Right kidney (tissue), 1 donor: Measurements from ENCODE around the gene HPGDS.
"Not testable (repeated sequence)": the region's sequence is repeated elsewhere in the genome, so short reads cannot be mapped to it uniquely, and the experiment has no call there.

Experiments
- DNase-seq: peaks from one replicate; pipeline ENCODE4 v3.0.0-alpha.2; 2016

HPGDS gene

GRCh38 chr4:94319927-94320326 is 22.7 kb downstream of the HPGDS start:
- not testable (repeated sequence) for DNase-seq

GRCh38 chr4:94307231-94307871 is 35.3 kb downstream of the HPGDS start:
- DNase-seq: no peak

- no peak for DNase-seq
Observed at GRCh38 chr4:94306713-94307112, 35.9 kb downstream of the HPGDS start.

GRCh38 chr4:94305466-94306225 is 37.0 kb downstream of the HPGDS start:
- DNase-seq: no peak

- DNase-seq: no peak
Observed at GRCh38 chr4:94304365-94304971, 38.2 kb downstream of the HPGDS start.

- DNase-seq: no peak
Observed at GRCh38 chr4:94302191-94302590, 40.4 kb downstream of the HPGDS start.

GRCh38 chr4:94298725-94299252 is 43.8 kb downstream of the HPGDS start:
- no peak for DNase-seq

GRCh38 chr4:94295473-94295872 is 47.2 kb downstream of the HPGDS start:
- DNase-seq: not testable (repeated sequence)

GRCh38 chr4:94293981-94294380 is 48.7 kb downstream of the HPGDS start:
- DNase-seq: not testable (repeated sequence)

GRCh38 chr4:94290245-94290644 is 52.4 kb downstream of the HPGDS start:
- no peak for DNase-seq

GRCh38 chr4:94285666-94286065 is 57.0 kb downstream of the HPGDS start:
- DNase-seq: no peak

GRCh38 chr4:94284889-94285288 is 57.7 kb downstream of the HPGDS start:
- DNase-seq: no peak

GRCh38 chr4:94278781-94279180 is 63.9 kb downstream of the HPGDS start:
- no peak for DNase-seq

GRCh38 chr4:94277534-94277933 is 65.1 kb downstream of the HPGDS start:
- DNase-seq: no peak

- no peak for DNase-seq
Observed at GRCh38 chr4:94276204-94276603, 66.4 kb downstream of the HPGDS start.

GRCh38 chr4:94274912-94275311 is 67.7 kb downstream of the HPGDS start:
- DNase-seq: no peak

GRCh38 chr4:94271248-94271647 is 71.4 kb downstream of the HPGDS start:
- DNase-seq: no peak

- no peak for DNase-seq
Observed at GRCh38 chr4:94267037-94267436, 75.6 kb downstream of the HPGDS start.

- DNase-seq: no peak
Observed at GRCh38 chr4:94262163-94263016, 80.2 kb downstream of the HPGDS start.

- DNase-seq: no peak
Observed at GRCh38 chr4:94256828-94257227, 85.8 kb downstream of the HPGDS start.

- no peak for DNase-seq
Observed at GRCh38 chr4:94256144-94256783, 86.4 kb downstream of the HPGDS start.

- DNase-seq: no peak
Observed at GRCh38 chr4:94253036-94253435, 89.6 kb downstream of the HPGDS start.
